ENCODE data around the gene C1orf232.

GRCh38 chr1:26132834-26133167, 36.0 kb downstream of the C1orf232 start:
- TF ChIP-seq CTCF (conservative IDR thresholded peaks at IDR 0.05; ENCODE audit: low read depth, low read length) (no peak), EZH2 (IDR thresholded peaks at IDR 0.05; ENCODE audit: low read length, unreplicated experiment) (no peak), EZH2phosphoT487 (IDR thresholded peaks at IDR 0.05; ENCODE audit: borderline replicate concordance, low read length) (no peak)

All from PC-3 (cell line).